ENCODE results near the gene FDX1. TPM values are rescaled to one million over a fixed set of nuclear protein-coding genes. Genes with fewer than 3 reads are reported as not detected.
"Not testable (repeated sequence)": the region's sequence is repeated elsewhere in the genome, so short reads cannot be mapped to it uniquely, and the experiment has no call there.

FDX1 gene
- total and polyA plus RNA-seq, 12 donors: 51.1 to 1,586 (median 315) TPM

DNA sequence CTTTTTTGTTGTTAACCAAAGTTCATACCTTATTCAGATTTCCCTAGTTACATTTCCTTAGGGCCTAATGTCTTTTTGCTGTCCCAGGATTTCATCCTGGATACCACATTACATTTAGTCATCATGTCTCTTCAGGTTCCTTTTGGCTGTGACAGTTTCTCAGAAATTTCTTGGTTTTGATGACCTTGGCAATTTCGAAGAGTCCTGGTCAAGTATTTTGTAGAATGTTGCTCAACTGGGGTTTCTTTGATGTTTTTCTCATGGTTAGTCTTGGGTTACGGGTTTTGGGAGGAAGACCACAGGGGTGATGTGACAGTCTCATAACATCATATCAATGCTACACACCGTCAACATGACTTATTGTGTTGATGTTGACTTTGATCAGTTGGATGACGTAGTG is 39.8 kb upstream of the FDX1 start:
- Histone ChIP-seq H3K9me3 (replicated peaks in 1 of 3) (no peaks in the 10 kb centered on the region), H3K4me1 (replicated peaks in 1 of 2) (peaks cover 3 to 6% of the 10 kb centered on the region in 2 donors), H3K36me3 (replicated peaks in 1 of 2) (no peaks in the 10 kb centered on the region), H3K4me3 (no peak overlapping the region), H3K27me3 (no peaks in the 10 kb centered on the region), H3K27ac (no peak overlapping the region)
- intact Hi-C loops (cut with DNase I): no loop called here
- no peak for DNase-seq
- 71 to 72% (median 72%) methylated on average over 4 of the region's 4 CpGs for WGBS, 4 donors
- TF ChIP-seq, protein P1, sequence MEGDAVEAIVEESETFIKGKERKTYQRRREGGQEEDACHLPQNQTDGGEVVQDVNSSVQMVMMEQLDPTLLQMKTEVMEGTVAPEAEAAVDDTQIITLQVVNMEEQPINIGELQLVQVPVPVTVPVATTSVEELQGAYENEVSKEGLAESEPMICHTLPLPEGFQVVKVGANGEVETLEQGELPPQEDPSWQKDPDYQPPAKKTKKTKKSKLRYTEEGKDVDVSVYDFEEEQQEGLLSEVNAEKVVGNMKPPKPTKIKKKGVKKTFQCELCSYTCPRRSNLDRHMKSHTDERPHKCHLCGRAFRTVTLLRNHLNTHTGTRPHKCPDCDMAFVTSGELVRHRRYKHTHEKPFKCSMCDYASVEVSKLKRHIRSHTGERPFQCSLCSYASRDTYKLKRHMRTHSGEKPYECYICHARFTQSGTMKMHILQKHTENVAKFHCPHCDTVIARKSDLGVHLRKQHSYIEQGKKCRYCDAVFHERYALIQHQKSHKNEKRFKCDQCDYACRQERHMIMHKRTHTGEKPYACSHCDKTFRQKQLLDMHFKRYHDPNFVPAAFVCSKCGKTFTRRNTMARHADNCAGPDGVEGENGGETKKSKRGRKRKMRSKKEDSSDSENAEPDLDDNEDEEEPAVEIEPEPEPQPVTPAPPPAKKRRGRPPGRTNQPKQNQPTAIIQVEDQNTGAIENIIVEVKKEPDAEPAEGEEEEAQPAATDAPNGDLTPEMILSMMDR (IDR thresholded peaks at IDR 0.05): no peak
- no peak for TF ChIP-seq POLR2A (IDR thresholded peaks at IDR 0.05)

- DNase-seq: no peak
- H3K27me3 ChIP-seq: no peaks in the 10 kb centered on the region
- 61 to 82% (median 77%) methylated on average over 3 of the region's 3 CpGs for WGBS, 4 donors
- intact Hi-C loops (cut with DNase I): no loop called here
- no peak for TF ChIP-seq POLR2A (IDR thresholded peaks at IDR 0.05)
- TF ChIP-seq, protein P1 (IDR thresholded peaks at IDR 0.05): no peak
- H3K4me3 ChIP-seq: no peak overlapping the region
- H3K9me3 ChIP-seq (replicated peaks in 1 of 3): no peaks in the 10 kb centered on the region
- H3K27ac ChIP-seq: no peak overlapping the region
- H3K36me3 ChIP-seq (replicated peaks in 1 of 2): no peaks in the 10 kb centered on the region
- H3K4me1 ChIP-seq (replicated peaks in 1 of 2): peaks cover 3 to 6% of the 10 kb centered on the region in 2 donors
These were observed 37.7 kb upstream of the FDX1 start for GRCh38 chr11:110392056-110392455.

- H3K9me3 ChIP-seq (replicated peaks in 1 of 3); DNase-seq; H3K4me1 ChIP-seq (replicated peaks in 1 of 2); H3K4me3 ChIP-seq; H3K27me3 ChIP-seq; H3K36me3 ChIP-seq (replicated peaks in 1 of 2); intact Hi-C loops (cut with DNase I): not testable (repeated sequence)
- WGBS, 4 donors: 74 to 80% (median 77%) methylated on average over 8 of the region's 8 CpGs
- H3K27ac ChIP-seq: peak overlapping the region in 1 of 5 donors; percentile 32
These were observed 32.0 kb upstream of the FDX1 start for GRCh38 chr11:110397668-110398286.

GRCh38 chr11:110403585-110403984 is 26.2 kb upstream of the FDX1 start:
- H3K4me1 ChIP-seq (replicated peaks in 1 of 2); H3K27ac ChIP-seq; H3K27me3 ChIP-seq; H3K36me3 ChIP-seq (replicated peaks in 1 of 2); H3K4me3 ChIP-seq; intact Hi-C loops (cut with DNase I); H3K9me3 ChIP-seq (replicated peaks in 1 of 3); DNase-seq: not testable (repeated sequence)
- 95 to 98% (median 97%) methylated on average over 5 of the region's 5 CpGs for WGBS, 4 donors

GRCh38 chr11:110405636-110406035 is 24.1 kb upstream of the FDX1 start:
- DNase-seq; H3K4me3 ChIP-seq; H3K27me3 ChIP-seq; H3K36me3 ChIP-seq (replicated peaks in 1 of 2); H3K27ac ChIP-seq; H3K9me3 ChIP-seq (replicated peaks in 1 of 3); intact Hi-C loops (cut with DNase I): not testable (repeated sequence)
- 85 to 96% (median 91%) methylated on average over 4 of the region's 4 CpGs for WGBS, 4 donors
- peaks cover 13 to 17% of the 10 kb centered on the region in 2 donors for H3K4me1 ChIP-seq (replicated peaks in 1 of 2)

DNA sequence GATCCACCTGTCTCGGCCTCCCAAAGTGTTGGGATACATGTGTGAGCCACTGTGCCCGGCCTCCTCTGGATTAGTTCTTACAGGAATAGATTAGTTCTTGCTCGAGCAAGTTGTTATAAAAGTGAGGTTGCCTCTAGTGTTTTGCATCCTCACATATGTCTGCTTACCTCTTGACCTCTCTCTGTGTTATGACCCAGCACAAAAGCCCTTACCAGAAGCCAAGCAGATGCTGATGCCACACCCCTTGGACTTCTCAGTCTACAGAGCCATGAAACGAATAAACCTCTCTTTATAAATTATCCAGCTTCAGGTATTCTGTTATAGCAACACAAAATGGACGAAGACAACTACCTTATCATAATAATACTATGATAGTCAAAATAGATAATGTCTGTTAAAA is 22.4 kb upstream of the FDX1 start:
- TF ChIP-seq, protein P1 (IDR thresholded peaks at IDR 0.05): no peak
- no peak for TF ChIP-seq POLR2A (IDR thresholded peaks at IDR 0.05)
- peak overlapping the region in 1 of 5 donors; percentile 22 for H3K27ac ChIP-seq
- no peaks in the 10 kb centered on the region for H3K27me3 ChIP-seq
- no peaks in the 10 kb centered on the region for H3K36me3 ChIP-seq (replicated peaks in 1 of 2)
- no peak overlapping the region for H3K4me3 ChIP-seq
- H3K4me1 ChIP-seq (replicated peaks in 1 of 2): peaks cover 13 to 24% of the 10 kb centered on the region in 2 donors
- WGBS, 4 donors: 83 to 88% (median 87%) methylated on average over 5 of the region's 5 CpGs
- intact Hi-C loops (cut with DNase I): no loop called here
- no peaks in the 10 kb centered on the region for H3K9me3 ChIP-seq (replicated peaks in 1 of 3)
- DNase-seq: no peak

All from adrenal gland (tissue), 12 donors.